Kidney glomerular epithelial cell (primary cell): ENCODE data around the gene CBR1.
"Not testable (repeated sequence)": the region's sequence is repeated elsewhere in the genome, so short reads cannot be mapped to it uniquely, and the experiment has no call there.

ENCODE experiments used
- DNase-seq: peaks from one replicate; lab custom pipeline; 2025; lab: John Stamatoyannopoulos, UW

Gene CBR1

GRCh38 chr21:36048357-36048756 is 21.5 kb upstream of the CBR1 start:
- DNase-seq, result no peak

- DNase-seq, result no peak
These were observed 16.7 kb upstream of the CBR1 start for GRCh38 chr21:36052860-36053714.

GRCh38 chr21:36053715-36054062 is 16.1 kb upstream of the CBR1 start:
- DNase-seq, result no peak

DNA sequence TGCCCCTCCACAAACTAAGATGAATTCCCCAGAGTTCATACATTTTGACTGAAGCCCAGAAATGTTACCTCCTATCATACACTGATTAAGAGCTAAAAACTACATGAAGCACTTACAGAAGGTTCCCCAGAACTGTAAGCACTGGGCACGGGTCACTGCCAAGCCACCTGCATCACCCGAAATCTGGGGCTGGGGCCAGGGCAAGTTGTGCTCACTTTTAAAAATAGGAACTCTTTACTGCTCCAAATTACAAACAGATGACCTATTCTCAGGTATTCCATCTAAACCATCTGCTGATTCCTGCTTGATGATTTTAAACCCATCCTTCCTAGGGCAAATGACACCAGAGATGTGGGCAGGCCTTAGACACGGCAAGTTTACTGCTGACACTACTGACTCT is 14.3 kb upstream of the CBR1 start:
- DNase-seq, result no peak

- DNase-seq, result no peak
These were observed 10.0 kb upstream of the CBR1 start for GRCh38 chr21:36059823-36060158.

DNA sequence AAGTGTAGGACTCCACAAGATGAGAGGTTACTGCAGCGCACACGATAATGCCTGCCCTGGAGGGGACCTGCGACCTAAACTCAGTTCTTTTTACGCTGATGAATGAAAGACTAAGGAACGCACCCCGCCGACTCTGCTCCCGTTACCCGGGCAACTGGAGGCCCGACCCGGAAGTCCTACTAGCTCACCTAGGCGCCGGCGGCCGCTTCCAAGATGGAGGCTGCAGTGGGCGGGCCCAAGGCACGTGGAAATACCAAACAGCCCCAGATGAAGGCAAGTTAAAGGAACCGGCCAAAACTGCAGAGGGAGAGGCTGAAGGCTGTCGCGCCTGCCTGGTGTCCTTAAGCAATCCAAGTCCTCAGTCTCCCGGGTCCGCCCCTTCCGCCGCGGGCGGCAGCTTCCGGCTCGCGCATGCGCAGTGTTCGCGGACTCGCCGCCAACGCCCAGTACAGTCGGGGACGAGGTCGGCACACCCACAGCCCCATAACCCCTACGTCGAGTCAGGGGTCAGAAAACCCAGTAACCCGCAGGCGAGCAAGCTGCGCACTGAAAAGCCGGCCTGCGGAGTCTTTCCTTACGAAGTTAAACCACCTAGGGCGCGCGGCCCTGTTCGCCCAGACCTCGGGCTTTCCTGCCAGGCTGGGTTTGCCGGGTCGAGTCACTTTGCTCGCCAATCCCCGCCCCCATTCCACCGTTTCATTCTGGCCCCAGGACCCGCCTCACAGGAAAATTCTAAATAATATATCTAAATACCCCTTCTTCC is 9.5 kb upstream of the CBR1 start, which contains the start of gene SETD4:
TSS of gene SETD4 (minus strand) at position 368 of the 763 bp plus-strand sequence. CDS start 1,638 bp downstream, outside the sequence.
- peak; percentile 83 for DNase-seq

DNA sequence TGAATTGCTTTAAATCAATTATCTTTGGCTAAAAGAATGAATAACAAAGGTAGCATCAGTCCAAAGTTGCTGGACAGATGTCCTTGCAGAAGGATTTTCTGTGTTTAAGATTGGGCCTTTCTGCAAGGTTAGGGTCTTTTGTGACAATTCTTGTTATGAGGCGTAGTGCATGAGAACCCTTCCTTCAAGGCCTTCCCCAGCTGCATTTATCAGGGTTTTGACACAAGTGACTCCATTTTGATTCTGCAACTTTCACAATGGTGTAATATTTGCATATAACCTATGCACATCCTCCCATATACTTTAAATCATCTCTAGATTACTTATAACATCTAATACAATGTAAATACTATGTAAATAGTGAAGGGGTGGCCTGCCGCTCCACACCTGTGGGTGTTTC is 8.4 kb upstream of the CBR1 start:
- DNase-seq, result no peak

- no peak for DNase-seq
These were observed 6.3 kb upstream of the CBR1 start for GRCh38 chr21:36063375-36064084.

DNA sequence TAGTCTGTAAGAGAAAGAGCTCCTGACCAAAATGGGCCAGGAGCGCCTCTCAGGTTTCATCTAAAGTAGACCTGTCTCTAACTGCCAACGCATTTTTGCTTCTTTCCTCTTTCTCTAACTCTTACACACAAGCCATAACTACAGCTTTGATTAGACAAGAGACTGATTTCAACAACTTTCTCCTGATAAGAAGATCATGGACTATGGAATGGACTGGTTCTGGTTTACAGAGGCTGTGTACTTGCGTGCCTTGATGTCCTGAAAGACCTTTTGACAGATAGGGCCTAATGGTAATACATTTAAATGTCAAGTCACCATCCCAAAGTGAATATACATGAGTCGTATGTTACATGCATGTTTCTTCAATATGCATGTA is 5.8 kb upstream of the CBR1 start:
- no peak for DNase-seq

DNA sequence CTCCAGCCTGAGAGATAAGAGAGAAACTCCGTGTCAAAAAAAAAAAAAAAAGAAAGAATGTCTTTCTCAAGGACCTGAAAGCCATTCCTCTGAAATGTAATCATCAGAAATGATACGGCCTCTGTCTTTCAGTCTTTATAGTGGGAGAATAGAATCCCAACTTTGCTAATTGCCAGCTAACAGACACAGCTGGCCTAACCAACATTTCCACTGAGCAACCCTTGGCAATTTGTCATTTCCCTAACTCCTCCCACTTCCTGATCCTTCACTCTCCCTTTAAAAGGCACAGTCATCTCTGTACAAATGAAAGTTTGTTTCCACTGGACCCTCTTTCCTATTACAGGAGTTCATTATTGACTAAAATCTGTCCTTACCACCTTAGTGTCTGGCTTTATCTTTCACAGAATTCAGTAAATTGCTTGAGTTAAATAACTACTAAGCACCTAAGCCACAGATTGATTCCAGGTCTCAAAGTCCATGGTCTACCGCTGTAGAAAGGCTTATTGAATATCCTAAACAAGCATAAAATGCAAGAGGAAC is 4.3 kb upstream of the CBR1 start:
- DNase-seq, result no peak

DNA sequence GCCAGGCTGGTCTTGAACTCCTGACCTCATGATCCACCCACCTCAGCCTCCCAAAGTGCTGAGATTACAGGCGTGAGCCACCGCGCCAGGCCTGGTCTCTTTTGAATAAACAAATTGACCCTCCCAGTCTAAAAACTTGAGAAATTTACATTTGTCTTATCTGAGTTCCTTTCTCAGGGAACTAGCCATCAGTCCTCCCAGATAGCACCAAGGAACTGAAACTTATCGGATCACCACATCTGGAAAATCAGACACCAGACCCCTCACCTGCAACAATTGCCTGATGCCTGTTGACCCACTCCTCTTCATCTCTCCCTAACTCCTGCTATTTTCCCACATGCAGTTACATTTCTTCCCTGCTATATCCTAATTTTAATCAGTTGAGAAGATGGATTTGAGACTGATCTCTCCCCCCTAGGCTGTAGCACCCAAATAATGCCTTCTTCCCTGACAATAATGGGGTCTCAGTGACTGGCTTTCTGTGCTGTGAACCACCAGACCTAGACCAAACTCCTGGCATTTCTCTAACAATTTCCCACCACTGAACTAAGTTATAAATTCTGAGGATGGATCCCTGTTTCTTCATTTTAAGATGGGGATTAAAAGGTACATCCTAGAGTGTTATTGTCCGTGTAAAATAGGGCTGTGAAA is 951 bp upstream of the CBR1 start:
- DNase-seq, result no peak

DNA sequence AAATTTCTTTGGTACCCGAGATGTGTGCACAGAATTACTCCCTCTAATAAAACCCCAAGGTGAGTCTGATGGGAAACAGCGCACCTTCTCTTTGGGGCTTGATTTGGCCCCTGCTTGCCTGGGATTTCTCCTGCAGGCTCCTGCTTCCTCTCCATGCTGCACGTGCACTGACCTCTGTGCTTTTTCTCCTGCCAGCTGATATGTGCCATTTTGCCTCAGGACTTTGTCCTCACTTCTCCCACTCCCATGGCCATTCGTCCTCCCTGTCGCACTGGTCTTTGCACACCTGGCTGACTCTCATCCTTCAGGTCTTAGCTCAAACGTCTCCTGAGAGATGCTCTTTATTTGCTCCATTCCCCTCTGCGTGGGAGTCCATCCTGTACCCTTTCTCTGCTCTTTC is 1.2 kb downstream of the CBR1 start:
- no peak for DNase-seq

GRCh38 chr21:36072453-36073162 is 2.8 kb downstream of the CBR1 start:
- no peak for DNase-seq

- DNase-seq, result no peak
These were observed 3.4 kb downstream of the CBR1 start for GRCh38 chr21:36073181-36073580.

DNA sequence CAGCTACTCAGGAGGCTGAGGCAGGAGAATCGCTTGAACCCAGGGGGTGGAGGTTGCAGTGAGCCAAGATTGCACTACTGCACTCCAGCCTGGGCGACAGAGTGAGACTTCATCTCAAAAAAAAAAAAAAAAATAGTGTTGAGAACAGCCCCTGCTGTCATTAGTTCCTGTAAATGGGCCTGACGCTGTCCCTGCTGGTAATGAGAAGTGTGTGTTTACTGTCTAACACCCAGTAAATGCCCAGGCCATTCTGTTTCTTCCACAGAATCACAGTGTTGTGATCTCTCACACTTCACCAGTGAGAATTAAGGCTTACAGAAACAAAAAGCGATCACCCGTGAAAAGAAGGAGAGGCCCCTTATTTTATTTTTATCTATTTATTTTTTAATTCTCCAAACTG is 4.1 kb downstream of the CBR1 start:
- DNase-seq, result not testable (repeated sequence)

DNA sequence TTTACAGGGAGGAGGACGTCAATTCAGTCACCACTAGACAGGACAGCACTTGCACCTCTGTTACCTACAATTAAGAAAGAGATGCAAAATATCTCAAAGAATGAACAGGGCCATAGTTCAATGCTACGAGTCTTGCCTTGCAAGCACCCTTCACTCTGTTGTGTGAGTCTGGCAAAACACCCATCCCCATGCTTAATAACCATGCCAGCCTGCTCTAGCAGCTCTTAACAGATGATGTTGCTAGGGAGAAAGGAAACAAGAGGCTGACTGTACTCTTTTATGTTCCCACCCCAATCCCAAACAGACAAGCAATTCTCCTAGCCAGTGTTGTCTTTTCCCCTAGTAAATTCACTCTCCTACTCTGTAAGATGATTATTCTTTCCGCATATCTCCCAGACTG is 5.3 kb downstream of the CBR1 start:
- no peak for DNase-seq

DNA sequence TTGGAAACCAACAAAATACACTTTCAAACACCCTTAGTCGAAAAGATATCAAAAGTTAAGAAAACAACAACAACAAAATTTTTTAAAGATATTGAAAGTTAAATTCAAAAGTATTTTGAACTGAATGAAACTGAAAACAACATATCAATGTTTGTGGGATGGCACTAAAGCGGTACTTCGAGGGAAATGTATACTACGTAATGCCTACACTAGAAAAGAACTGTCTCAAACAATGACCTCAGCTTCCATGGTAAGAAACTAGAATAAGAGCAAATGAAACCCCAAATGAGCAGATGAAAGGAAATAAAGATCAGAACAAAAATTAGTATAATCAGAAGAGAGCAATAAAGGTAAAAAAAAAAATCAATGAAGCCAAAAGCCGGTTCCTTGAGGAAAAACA is 6.1 kb downstream of the CBR1 start:
- no peak for DNase-seq

DNA sequence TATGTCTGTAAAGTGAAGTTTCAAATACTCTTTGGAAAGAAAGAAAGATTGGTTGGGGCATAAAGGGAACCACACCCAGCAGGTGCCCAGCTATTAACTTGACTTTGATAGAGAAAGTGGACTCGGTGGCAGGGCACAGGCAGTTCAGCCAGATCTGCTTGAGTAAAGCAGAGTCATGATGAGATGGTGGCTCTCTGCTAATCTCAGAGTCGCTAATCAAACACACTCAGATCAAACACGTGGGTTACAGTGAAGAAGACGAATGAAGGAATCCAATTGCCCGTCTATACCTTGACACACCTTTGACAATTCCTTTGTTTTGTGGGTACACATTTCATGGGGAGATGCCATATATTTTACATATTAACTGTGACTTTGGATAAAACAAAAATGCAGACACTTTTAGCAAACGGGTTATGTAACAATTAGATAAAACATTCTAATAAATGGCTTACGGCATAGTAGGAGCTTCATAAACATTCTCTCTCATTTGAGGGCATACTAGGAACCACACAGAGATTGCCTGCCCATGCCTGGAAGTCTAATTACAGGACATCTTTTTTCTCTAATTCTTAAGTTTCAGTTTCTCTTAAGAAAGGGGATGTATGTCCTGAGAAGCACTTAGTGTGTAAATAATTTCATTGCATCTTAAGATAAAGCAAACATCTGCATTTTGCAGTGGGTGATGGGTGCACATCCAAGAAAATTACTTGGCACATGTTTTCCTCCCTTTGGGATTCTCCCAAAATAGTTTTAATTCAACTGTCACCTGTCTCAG is 7.2 kb downstream of the CBR1 start:
- no peak for DNase-seq

GRCh38 chr21:36077758-36078157 is 7.9 kb downstream of the CBR1 start:
- no peak for DNase-seq

DNA sequence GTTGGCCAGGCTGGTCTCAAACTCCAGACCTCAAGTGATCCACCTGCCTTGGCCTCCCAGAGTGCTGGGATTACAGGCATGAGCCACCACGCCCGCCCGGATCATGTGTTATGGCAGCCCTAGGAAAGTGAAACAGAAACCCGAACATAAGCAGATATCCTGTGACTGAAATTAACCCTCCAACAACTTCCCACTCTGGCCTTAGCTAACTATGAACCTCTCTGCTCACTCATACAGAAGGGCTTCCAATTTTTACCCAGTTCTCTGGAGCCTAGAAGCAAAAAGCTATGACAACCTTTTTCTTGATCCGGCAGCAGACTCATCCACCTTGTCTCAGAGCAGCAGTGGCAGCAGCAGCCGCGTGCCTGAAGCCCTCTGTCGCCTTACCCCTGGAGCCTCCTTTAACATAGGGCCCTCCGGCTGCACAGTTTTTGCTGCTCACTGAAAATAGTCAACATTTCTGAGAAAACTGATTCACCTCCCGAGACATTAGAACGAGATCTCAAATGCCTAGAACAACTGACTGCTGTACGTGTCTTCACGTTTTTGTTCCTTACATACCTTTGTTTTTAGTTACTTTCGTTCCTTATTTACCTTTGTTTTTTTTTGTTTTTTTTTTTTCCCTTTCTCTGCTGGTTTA is 9.3 kb downstream of the CBR1 start:
- no peak for DNase-seq
